ENCODE data around the gene DDX51. TPM values are rescaled to one million over a fixed set of nuclear protein-coding genes. Genes with fewer than 3 reads are reported as not detected.
"Not testable (repeated sequence)": the region's sequence is repeated elsewhere in the genome, so short reads cannot be mapped to it uniquely, and the experiment has no call there.

The DDX51 gene
- total RNA-seq, 2 experiments from 2014 or later: 58.0 to 59.3 TPM

- H3K27me3 Mint-ChIP-seq: no peaks in the 10 kb centered on the region
- ATAC-seq (ENCODE audit: poor library complexity): no peak
- H3K9me3 Mint-ChIP-seq: no peaks in the 10 kb centered on the region
- CTCF ChIA-PET: no interaction called here
- Histone ChIP-seq H3K36me3 (ENCODE audit: insufficient read depth, low read length) (peaks cover 16% of the 10 kb centered on the region), H3K9me3 (ENCODE audit: control insufficient read depth in 1 of 2, insufficient read depth in 1 of 2, low read length in 2 of 2) (no peaks in the 10 kb centered on the region), H3K27ac (ENCODE audit: low read depth in 1 of 2, low read length in 2 of 2) (no peak overlapping the region), H3K27me3 (ENCODE audit: control insufficient read depth in 1 of 2, insufficient read depth in 2 of 2, low read length in 2 of 2) (no peaks in the 10 kb centered on the region), H3K4me3 (ENCODE audit: low read length) (no peak overlapping the region), H3K4me1 (ENCODE audit: insufficient read depth, low read length) (no peaks in the 10 kb centered on the region)
- TF ChIP-seq CTCF (IDR thresholded peaks at IDR 0.05): no peak
- H3K27ac Mint-ChIP-seq: no peak overlapping the region
- POLR2A ChIA-PET: no interaction called here
- intact Hi-C loops (cut with DNase I, micrococcal nuclease): no loop called here
- H3K4me3 Mint-ChIP-seq: no peak overlapping the region
- H3K4me1 Mint-ChIP-seq (ENCODE audit: low read depth): no peaks in the 10 kb centered on the region
- peaks cover 25% of the 10 kb centered on the region for H3K36me3 Mint-ChIP-seq (ENCODE audit: low read depth)
- no peak for DNase-seq
These were observed 38.7 kb downstream of the DDX51 start for GRCh38 chr12:132105467-132105866.

- Histone ChIP-seq H3K27ac (ENCODE audit: low read depth in 1 of 2, low read length in 2 of 2) (no peak overlapping the region), H3K36me3 (ENCODE audit: insufficient read depth, low read length) (peaks cover 12% of the 10 kb centered on the region), H3K27me3 (ENCODE audit: control insufficient read depth in 1 of 2, insufficient read depth in 2 of 2, low read length in 2 of 2) (no peaks in the 10 kb centered on the region), H3K9me3 (ENCODE audit: control insufficient read depth in 1 of 2, insufficient read depth in 1 of 2, low read length in 2 of 2) (no peaks in the 10 kb centered on the region), H3K4me3 (ENCODE audit: low read length) (no peak overlapping the region), H3K4me1 (ENCODE audit: insufficient read depth, low read length) (no peaks in the 10 kb centered on the region)
- DNase-seq: no peak
- Mint-ChIP-seq H3K27ac (no peak overlapping the region), H3K4me3 (no peak overlapping the region), H3K4me1 (ENCODE audit: low read depth) (no peaks in the 10 kb centered on the region), H3K9me3 (no peaks in the 10 kb centered on the region), H3K36me3 (ENCODE audit: low read depth) (peaks cover 29% of the 10 kb centered on the region), H3K27me3 (no peaks in the 10 kb centered on the region)
- no peak for ATAC-seq (ENCODE audit: poor library complexity)
- TF ChIP-seq CTCF (IDR thresholded peaks at IDR 0.05): no peak
- POLR2A ChIA-PET: no interaction called here
- intact Hi-C loops (cut with DNase I, micrococcal nuclease): no loop called here
- CTCF ChIA-PET: no interaction called here
These were observed 40.4 kb downstream of the DDX51 start for GRCh38 chr12:132103542-132104308.

- H3K4me1 ChIP-seq (ENCODE audit: insufficient read depth, low read length); H3K36me3 ChIP-seq (ENCODE audit: insufficient read depth, low read length); CTCF ChIA-PET; H3K27me3 ChIP-seq (ENCODE audit: control insufficient read depth in 1 of 2, insufficient read depth in 2 of 2, low read length in 2 of 2); ATAC-seq (ENCODE audit: poor library complexity); intact Hi-C loops (cut with DNase I, micrococcal nuclease); H3K9me3 ChIP-seq (ENCODE audit: control insufficient read depth in 1 of 2, insufficient read depth in 1 of 2, low read length in 2 of 2); H3K27ac ChIP-seq (ENCODE audit: low read depth in 1 of 2, low read length in 2 of 2); H3K4me3 ChIP-seq (ENCODE audit: low read length); H3K4me3 Mint-ChIP-seq; H3K9me3 Mint-ChIP-seq; H3K27ac Mint-ChIP-seq; H3K4me1 Mint-ChIP-seq (ENCODE audit: low read depth); H3K27me3 Mint-ChIP-seq; DNase-seq; POLR2A ChIA-PET: not testable (repeated sequence)
- H3K36me3 Mint-ChIP-seq (ENCODE audit: low read depth): peaks cover 22% of the 10 kb centered on the region
These were observed 41.0 kb downstream of the DDX51 start for GRCh38 chr12:132103072-132103471.

- Mint-ChIP-seq H3K4me1 (ENCODE audit: low read depth) (peaks cover 4% of the 10 kb centered on the region), H3K36me3 (ENCODE audit: low read depth) (peaks cover 22% of the 10 kb centered on the region), H3K9me3 (no peaks in the 10 kb centered on the region), H3K27ac (no peak overlapping the region), H3K27me3 (no peaks in the 10 kb centered on the region), H3K4me3 (no peak overlapping the region)
- no peaks in the 10 kb centered on the region for H3K27me3 ChIP-seq (ENCODE audit: control insufficient read depth in 1 of 2, insufficient read depth in 2 of 2, low read length in 2 of 2)
- H3K4me1 ChIP-seq (ENCODE audit: insufficient read depth, low read length): no peaks in the 10 kb centered on the region
- CTCF ChIA-PET: no interaction called here
- POLR2A ChIA-PET: no interaction called here
- intact Hi-C loops (cut with DNase I, micrococcal nuclease): no loop called here
- no peaks in the 10 kb centered on the region for H3K9me3 ChIP-seq (ENCODE audit: control insufficient read depth in 1 of 2, insufficient read depth in 1 of 2, low read length in 2 of 2)
- H3K4me3 ChIP-seq (ENCODE audit: low read length): no peak overlapping the region
- peaks cover 7% of the 10 kb centered on the region for H3K36me3 ChIP-seq (ENCODE audit: insufficient read depth, low read length)
- DNase-seq (no peak), ATAC-seq (ENCODE audit: poor library complexity) (no peak)
- no peak overlapping the region for H3K27ac ChIP-seq (ENCODE audit: low read depth in 1 of 2, low read length in 2 of 2)
- TF ChIP-seq CTCF (IDR thresholded peaks at IDR 0.05): no peak
These were observed 41.8 kb downstream of the DDX51 start for GRCh38 chr12:132102297-132102696.
